Measurements from ENCODE around the gene IRF5.
A peak's percentile ranks its signal among the peaks of the same experiment; 100 is the strongest.
"Not testable (repeated sequence)": the region's sequence is repeated elsewhere in the genome, so short reads cannot be mapped to it uniquely, and the experiment has no call there.

The IRF5 gene

GRCh38 chr7:128906766-128907559 is 30.8 kb upstream of the IRF5 start:
- DNase-seq, result no peak

- DNase-seq, result no peak
Measured at GRCh38 chr7:128908750-128909624, 28.7 kb upstream of the IRF5 start.

- DNase-seq, result no peak
Measured at GRCh38 chr7:128909625-128910568, 27.8 kb upstream of the IRF5 start.

GRCh38 chr7:128910569-128910945 is 27.2 kb upstream of the IRF5 start, which contains the start of gene KCP:
KCP (minus strand) TSS chr7:128910709; CDS start chr7:128910676, 33 bp downstream.
- no peak for DNase-seq

GRCh38 chr7:128911423-128912031 is 26.2 kb upstream of the IRF5 start:
- peak; percentile 13 to 44 for DNase-seq

- no peak for DNase-seq
Measured at GRCh38 chr7:128912281-128912680, 25.4 kb upstream of the IRF5 start.

- DNase-seq, result not testable (repeated sequence)
Measured at GRCh38 chr7:128912709-128913495, 24.8 kb upstream of the IRF5 start.

GRCh38 chr7:128913870-128914565 is 23.7 kb upstream of the IRF5 start:
- no peak for DNase-seq

- no peak for DNase-seq
Measured at GRCh38 chr7:128914566-128915151, 23.1 kb upstream of the IRF5 start.

GRCh38 chr7:128915271-128915819 is 22.4 kb upstream of the IRF5 start:
- DNase-seq, result no peak

- no peak for DNase-seq
Measured at GRCh38 chr7:128915841-128916642, 21.7 kb upstream of the IRF5 start.

GRCh38 chr7:128916643-128916915 is 21.1 kb upstream of the IRF5 start:
- no peak for DNase-seq

- no peak for DNase-seq
Measured at GRCh38 chr7:128917122-128917521, 20.6 kb upstream of the IRF5 start.

- no peak for DNase-seq
Measured at GRCh38 chr7:128918016-128918665, 19.6 kb upstream of the IRF5 start.

- no peak for DNase-seq
Measured at GRCh38 chr7:128919241-128919640, 18.5 kb upstream of the IRF5 start.

- no peak for DNase-seq
Measured at GRCh38 chr7:128919881-128920799, 17.6 kb upstream of the IRF5 start.

- no peak for DNase-seq
Measured at GRCh38 chr7:128920913-128921582, 16.7 kb upstream of the IRF5 start.

Measured in inflammatory macrophage (primary cell).